HG02763 (cell line): ENCODE measurements around the gene POLR2C.
"Not testable (repeated sequence)": the region's sequence is repeated elsewhere in the genome, so short reads cannot be mapped to it uniquely, and the experiment has no call there.

Experiments used
- ATAC-seq: cut with Tn5 transposase; IDR thresholded peaks from one replicate; pipeline ENCODE4 v1.9.1; 2021; ENCODE audit warnings: mild to moderate bottlenecking, moderate library complexity; ENCODE audit not compliant: unreplicated experiment

Gene POLR2C

DNA sequence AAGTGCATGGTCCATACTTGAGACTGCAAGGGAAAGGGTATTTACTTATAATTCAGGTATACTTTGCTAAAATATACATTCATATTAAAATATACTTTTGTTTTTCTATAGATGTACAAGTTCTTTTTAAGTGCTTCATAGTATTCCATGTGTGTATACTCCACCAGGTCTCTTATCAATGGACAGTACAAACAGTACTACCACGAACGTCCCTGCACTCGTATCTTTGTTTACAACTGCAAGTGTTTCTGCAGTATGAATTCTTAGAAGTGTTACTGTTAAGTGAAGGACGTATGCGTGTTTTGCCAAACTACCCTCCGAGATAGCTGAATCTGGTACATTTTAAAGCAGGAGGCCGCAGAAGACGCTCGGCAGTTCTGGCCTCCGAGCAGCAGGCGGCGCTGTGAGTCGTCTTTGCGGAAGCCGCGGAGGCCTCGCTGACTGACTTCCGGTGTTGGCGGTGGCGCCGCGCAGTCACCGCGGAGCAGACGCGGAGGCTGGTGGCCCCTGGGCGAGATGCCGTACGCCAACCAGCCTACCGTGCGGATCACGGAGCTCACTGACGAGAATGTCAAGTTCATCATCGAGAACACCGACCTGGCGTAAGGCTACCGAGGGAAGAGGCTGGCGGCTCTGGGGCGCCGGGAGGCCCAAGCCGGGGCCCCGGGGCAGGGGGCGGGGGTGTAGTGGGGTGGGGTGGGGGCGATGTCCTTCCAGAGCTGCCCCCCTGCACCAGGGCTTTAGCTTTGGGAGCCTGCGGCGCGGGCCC lies at the start of gene POLR2C:
Gene POLR2C (plus strand): TSS at position 471 of the 769 bp plus-strand sequence. CDS start 46 bp downstream, at position 517.
- peak; percentile 89 for ATAC-seq

- ATAC-seq: peak; percentile 60
Measured at GRCh38 chr16:57413301-57413730, 49.2 kb upstream of the POLR2C start.

DNA sequence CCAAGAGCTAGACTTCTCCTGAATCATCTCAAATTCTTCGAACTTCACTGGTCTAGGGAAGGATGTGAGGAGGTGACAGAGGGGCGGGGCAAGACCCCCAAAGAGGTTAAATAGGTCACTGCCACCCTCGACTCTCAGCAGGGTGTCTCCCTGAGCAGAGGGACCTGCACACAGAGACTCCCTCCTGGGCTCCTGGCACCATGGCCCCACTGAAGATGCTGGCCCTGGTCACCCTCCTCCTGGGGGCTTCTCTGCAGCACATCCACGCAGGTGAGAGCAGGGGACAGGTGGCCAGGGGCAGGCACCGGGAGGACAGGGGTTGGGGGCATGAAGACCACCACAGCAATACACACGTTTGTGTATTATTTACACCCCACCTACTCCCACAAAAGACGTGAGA lies 48.7 kb upstream of the POLR2C start:
- ATAC-seq: no peak

DNA sequence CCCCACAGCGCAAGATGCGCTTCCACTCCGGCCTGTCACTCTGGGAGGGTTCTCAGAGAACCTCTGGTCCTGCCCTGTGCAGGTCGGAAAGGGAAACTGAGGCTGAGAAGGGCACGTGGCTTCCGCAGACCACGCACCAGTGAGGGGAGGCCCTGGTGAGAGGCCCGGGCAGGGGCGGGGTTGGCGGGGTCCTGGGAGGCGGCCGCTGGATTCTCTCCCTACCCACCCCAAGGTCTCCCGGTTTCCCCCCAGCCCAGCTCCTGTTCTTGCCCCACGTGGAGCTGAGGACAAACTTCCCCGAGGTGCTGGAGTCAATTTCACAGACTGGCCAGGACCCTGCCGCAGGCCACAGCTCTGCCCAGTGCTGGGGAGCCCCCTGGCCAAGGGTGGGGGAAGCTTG lies 46.4 kb upstream of the POLR2C start:
- no peak for ATAC-seq

DNA sequence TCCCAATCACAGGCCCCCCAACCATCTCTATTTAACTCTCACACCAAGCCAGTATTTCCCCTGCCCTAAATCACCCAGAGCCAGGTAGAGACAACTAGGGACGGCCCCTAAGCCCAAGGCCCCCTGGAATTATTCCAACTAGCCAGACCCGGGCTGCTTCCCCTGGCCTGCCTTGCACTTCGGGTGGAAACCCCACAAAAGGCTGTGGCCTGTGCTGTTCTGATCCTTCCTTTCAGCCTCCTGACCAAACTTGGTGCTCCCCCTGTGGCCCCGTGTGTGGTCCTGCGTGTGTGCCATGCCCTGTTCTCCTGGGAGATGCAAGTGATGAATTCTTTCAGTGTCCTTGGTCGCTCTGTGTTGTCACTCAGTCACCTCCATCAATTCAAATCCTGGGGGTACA lies 43.0 kb upstream of the POLR2C start:
- no peak for ATAC-seq

DNA sequence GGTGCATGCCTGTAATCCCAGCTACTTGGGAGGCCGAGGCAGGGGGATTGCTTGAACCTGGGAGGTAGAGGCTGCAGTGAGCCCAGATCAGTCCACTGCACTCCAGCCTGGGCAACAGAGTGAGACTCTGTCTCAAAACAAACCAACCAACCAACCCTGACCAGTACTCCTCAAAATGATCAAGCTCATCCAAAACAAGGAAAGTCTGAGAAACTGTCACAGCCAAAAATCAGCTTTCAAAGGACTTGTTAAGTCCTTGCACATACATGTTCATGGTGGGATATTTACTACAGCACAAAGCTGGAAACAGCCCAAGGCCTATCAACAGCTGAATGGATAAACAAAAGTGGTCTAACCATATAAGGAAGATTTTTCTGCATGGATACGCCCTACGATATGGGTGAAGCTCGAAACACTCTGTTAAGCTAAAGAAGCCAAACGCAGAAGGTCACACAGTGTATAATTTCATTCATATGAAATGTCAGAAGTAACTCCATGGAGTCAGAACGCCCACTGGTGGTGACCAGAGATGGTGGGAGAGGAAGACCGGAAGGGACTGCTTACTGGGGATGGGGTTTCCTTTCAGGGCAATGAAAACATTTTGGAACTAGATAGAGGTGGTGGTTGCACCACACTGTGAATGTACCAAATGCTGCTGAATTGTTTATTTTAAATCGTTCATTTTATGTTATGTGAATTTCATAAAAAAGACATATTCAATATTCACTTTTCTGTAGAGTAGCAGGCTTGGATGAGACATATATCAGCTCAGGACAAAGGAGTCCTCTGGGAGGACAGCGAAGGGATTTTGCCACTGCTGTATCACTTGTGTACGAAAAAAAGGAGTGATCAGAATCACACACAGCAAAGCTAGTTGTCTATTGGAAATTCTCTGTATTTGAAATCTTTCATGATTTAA lies 40.2 kb upstream of the POLR2C start:
- no peak for ATAC-seq

DNA sequence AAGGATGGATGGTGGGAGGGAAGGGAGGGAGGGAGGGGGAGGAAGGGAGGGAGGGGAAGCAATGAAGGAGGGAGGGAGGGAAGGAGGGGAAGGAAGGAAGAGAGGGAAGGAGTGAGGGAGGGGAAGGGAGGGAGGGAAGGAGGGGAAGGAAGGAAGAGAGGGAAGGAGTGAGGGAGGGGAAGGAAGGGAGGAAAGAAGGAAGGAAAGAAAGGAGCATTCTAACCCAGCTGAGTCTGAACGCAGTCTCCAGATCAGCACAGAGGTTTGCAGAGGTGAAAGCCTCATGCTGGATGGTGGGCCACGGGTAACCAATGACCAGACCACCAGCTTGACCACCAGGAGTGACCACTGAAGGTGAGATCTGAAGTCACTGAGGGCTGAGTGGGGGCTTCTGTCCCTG lies 39.3 kb upstream of the POLR2C start:
- ATAC-seq: no peak

- ATAC-seq: no peak
Measured at GRCh38 chr16:57424583-57424982, 37.9 kb upstream of the POLR2C start.

DNA sequence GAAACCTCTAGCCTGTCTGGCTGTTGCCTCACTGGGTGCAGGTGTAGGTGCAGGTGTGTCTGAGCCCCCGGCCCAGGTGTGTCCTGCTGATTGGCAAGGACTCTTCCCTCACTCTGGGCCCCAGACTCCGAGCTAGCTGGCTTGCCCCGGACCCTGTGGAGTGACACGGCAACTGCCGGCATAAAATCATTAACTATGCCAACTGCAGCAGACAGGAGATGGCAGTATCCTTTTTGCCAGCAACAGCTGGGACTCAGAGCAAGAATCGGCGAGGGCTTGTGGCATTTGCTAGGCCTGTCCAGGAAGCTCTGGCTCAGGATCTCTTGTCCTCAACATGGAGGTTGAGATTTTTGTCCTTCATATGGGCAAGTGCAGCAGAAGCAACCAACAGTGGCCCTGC lies 36.1 kb upstream of the POLR2C start:
- ATAC-seq: no peak

DNA sequence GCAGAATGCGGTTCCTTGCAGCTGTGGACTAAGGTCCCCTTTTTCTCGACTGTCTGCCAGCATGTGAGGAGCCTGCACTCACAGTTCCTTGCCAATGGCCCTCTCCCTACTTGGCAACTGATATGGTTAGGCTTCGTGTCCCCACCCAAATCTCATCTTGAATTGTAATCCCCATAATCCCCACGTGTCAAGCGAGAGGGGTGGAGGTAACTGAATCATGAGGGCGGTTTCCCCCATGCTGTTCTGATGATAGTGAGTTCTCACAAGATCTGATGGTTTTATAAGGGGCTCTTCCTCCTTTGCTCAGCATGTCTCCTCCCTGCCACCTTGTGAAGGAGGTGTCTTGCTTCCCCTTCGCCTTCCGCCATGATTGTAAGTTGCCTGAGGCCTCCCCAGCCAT lies 35.2 kb upstream of the POLR2C start:
- ATAC-seq: no peak

GRCh38 chr16:57427824-57428223 lies 34.7 kb upstream of the POLR2C start:
- ATAC-seq: no peak

DNA sequence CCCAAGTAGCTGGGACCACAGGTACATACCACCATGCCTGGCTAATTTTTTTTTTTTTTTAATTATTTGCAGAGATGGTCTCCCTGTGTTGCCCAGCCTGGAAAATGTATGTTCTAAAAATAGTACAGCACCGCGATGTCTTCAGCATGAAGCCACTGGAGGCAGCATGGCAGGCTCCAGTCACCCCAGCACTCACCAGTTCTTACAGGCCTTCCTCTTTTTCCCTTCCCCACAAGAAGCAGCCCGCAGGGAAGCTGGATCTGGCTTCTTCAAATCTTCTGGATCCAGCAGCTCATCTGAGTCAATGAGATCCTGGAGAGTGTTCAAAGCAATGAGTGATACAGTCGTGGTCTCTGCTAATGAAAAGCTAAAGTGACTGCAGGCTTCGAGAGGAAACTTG lies 31.5 kb upstream of the POLR2C start:
- ATAC-seq: no peak

- no peak for ATAC-seq
Measured at GRCh38 chr16:57432505-57432904, 30.0 kb upstream of the POLR2C start.

DNA sequence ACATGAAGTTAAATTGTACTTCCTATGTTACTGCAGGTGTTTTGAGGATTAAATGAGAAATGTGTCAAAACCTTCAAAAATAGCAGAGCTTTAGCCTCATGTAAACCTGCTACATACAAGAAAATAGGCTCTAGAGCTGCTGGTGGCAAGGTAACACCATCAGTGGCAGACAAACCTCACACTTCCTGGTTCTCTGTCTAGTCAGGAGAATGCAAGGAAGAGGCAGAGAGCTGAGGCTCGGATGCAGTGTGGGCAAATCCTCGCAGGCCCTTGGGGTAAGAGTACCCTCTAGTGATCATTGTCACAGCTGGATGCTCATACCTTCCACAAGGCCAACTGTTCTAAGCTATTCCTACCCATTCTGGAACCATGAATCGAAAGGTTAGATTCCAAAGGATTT lies 29.5 kb upstream of the POLR2C start:
- no peak for ATAC-seq

DNA sequence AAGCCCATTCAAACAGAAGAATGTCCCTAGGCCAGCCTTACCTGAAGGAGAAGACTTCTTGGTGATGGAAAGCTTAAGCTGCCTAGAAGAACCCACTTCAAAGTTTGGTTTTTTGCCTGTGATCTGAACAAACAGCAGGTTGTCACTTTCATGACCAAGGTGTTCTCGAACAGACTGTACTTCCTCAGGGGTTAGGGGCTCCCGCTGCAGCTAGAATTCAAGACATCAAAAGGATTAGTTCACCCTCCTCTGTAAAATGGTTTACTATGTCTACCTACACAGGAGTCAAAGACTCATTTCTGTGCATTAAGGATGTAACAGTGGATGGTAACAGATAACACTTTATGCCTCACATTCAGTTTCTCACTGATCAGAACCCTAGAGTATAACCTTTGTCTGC lies 28.5 kb upstream of the POLR2C start:
- no peak for ATAC-seq

DNA sequence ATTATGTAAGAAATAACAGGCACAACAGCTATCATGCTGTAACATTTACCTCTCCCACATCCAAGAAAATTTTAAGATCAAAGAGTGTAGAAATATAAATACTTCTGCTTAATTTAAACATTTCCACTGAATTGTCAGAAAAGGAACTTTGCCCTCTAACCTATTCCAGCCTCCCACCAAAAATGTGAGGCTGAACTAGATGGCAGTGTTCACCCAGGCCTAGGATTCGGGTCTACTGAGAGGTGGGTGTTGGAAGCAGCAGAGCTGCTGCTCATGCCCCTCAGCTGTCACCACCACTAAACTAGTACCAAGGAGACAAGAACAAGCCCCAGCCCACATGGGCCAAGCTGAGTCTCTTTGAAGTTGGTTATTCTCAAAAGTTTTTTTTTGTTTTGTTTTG lies 26.6 kb upstream of the POLR2C start:
- ATAC-seq: no peak

GRCh38 chr16:57439947-57440346 lies 22.5 kb upstream of the POLR2C start:
- ATAC-seq: not testable (repeated sequence)

DNA sequence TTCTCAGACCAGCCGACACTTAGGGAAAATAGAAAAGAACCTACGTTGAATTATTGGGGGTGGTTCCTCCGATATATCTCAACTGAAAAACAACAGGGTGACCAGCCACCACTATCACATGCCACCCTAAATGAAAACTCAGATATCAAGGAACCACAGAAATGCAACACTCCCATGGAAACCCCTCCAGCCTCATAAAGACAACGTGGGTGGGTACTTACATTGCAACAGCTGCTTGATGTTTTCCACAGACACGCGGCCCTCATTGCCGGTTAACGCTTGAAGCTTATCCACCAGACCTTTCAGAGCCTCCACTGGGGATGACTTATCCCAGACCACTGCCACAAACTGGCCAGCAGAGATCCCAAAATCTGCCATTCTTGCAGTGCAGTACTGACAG lies 21.9 kb upstream of the POLR2C start:
- ATAC-seq: not testable (repeated sequence)

DNA sequence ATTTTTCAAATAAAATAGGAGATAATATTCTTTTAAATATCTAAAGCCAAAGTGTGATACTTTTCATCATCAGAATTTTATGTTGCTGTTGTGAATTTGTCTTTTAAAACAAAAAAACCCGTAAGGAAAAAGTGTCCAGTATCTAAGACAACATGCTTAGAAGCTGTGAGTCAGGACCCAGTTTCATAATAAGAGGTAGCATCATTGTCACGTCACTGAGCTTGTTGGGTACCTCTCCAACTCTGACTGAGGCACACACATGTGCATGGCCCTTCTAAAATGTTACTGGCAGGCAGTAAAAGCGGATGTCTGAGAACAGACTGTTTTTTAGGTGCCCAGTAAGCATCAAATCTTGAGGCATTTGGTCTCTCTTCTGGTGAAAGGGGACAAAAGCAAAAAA lies 17.8 kb upstream of the POLR2C start:
- ATAC-seq: no peak

DNA sequence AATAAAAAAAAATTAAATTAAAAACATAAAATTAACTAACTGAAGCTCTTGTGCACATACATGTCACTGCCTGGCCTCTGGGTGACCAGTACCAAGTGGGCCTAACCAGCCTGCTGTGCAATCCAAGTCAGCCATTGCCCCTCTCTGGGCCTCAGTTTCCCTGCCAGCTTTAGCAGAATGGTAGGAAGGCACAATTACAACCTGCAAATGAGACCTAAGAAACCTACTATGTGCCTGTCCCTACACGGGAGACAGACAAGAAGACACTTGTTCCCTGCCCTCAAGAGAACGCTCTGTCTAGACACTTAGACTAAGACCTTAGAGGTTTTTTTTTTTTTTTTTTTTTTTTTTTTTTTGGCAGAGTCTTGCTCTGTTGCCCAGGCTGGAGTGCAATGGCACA lies 17.0 kb upstream of the POLR2C start:
- ATAC-seq: no peak

- peak; percentile 27 for ATAC-seq
Measured at GRCh38 chr16:57446531-57447185, 15.8 kb upstream of the POLR2C start.
